Pons (tissue), 1 donor: ENCODE measurements around the gene STEAP1.
"Not testable (repeated sequence)": the region's sequence is repeated elsewhere in the genome, so short reads cannot be mapped to it uniquely, and the experiment has no call there.

Experiments used
- DNase-seq: peaks from one replicate; pipeline ENCODE4 v3.0.0-alpha.2; 2016; ENCODE audit warnings: low spot score

The STEAP1 gene

DNA sequence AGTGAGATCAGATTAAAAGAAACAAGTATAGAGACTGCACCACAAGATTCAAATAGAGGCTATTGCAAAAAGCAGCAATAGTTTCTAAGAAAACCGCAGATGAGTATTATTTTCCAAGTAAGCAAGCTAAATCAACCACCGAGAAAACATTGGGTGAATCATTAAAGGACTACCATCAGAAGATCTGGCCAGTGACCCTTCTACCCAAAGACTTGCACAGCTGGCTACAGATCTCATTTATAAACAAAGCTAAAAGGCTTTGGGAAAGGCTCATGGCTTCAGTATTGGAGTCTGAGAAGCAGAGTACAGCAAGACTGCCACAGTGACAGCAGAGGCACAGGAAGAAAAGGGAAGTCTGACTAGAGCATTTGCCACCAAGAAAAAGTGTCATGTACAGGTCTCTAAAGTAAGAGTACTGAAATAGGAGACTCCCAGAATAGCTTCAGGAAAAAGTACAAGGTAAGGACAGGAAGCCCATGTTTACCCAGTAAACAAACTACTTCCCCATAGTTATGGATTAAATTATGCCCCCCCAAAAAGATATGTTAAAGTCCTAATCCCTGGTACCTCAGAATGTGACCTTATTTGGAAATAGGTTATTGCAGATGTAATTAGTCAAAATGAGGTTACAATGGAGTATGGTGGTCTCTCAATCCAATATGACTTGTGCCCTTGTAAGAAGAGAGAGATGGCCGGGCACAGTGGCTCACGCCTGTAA, 19.0 kb downstream of the STEAP1 start:
- DNase-seq, result no peak

DNA sequence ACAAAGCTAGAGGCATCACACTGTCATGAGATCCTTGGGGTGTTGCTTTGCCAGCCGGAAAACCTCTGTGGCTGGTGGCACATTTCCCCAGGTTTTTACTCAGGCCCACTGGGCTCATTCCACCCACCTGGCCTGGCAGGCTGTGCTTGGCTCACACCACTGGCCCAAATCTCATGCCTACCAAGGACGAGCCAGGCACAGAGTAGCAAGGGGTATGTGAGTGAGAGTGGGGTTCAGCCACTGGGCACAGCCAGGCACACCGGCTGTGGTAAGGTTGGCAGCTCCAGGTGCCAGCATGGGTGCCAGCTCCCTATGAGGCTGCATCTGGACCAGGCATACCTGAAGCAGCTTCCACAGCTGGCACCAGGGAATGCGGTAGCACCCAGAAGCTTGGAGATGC, 21.4 kb downstream of the STEAP1 start:
- no peak for DNase-seq

DNA sequence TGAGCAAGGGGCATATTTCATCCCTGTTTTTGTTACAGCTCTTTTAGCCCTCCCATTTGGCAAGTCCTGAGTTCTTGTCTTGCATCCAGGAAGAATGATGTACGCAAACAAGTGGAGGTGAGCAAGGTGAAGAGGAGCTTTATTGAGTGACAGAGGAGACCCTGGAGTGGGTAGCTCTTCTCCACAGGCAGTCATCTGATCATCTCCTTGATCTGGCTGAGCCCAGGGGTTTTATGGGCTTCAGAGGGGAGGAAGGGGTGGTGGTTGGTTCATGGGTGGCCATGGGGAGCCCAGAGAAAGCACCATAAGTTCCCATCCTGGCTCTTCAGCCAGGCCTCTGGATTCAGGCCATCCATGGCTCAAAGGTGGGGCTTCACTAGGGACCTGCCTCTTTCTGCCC, 21.9 kb downstream of the STEAP1 start:
- no peak for DNase-seq

DNA sequence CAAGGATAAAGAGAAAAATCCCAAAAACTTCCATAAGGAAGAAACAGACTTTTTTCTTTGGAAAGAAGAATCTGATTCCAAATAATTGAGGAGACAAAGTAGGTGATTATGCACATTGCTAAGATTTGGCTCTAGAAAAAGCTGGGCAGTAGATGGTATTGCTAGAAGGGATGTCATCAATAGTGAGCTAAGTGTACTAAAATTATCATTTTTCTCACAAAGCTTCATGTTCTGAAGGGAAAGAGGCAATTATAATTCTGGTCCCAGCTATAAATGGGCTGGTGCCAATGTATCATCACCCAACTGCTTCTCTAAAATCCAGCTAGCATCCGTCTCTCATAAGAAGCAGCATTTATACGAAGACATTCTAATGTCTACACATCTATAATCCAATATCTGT, 23.9 kb downstream of the STEAP1 start:
- no peak for DNase-seq

DNA sequence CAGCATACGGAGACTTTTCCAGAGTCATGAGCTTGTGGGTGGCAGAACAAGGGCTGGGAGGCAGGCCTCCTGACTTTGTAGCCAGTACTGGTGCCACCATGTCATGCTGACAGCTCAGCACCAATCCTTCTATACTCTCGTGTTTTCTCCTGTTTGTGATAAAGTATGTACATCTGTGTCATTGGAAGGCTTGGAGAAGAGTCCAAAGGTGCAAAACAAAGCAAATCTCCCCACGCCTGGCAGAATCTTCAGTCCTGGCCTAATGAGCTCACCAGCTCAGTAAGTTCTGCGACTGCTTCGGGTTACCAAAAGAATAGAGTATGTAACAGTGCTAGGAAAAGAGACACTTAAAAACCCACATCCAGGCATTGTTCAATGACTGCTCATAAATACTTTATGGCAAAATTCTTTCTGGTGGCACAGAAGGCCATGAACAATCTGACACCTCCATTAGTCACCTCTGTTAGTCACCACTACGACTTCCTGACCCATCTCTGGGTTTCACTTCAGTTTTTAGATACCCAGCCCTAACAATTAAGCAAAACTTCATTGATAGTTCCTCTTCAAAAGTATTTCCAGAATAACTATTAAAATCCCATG, 24.5 kb downstream of the STEAP1 start:
- DNase-seq, result no peak

DNA sequence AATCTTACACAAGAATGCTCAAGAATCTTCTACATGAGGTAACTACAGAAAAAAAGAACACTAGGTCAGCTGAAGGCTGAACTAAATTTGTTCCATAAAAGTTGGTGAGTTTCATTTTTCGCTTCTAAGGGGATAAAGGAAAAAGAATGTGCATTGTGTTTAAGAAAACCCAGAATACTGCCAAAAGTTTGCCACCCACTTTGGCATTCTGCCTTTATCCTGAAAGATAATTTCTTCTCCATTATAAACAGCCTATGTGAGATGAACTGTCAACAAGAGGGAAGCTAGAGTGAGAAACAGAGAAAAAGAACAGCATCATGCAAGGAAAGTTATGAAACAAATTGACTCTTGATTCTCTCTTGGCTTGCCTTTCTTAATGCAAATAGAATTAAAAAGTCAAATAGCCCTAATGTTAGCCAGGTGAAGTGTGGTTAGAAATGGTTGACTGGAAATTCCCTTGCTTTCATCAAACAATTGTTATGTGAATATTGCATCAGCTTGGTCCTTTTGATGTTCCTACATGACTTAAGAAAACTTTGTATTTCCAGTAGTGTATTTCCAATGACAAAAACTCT, 25.8 kb downstream of the STEAP1 start:
- no peak for DNase-seq

DNA sequence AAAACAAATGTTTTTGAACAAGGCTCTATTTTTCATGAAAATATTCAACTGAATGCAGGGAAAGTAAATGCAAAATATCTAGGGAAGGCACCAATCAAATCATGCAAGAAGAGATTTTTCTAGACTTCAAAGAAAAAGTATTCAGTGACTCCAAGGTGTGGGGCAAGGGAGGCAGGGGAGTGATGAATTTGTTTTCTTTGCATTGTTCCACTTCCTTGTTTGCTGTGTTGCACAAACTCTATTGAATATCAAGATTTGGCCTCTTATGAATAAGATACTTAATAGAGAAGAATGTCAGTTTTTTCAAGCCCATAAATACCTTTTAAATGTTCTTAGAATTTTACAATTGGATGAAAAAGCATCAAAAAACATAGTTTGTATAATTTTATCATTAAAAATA, 26.4 kb downstream of the STEAP1 start:
- DNase-seq, result no peak

DNA sequence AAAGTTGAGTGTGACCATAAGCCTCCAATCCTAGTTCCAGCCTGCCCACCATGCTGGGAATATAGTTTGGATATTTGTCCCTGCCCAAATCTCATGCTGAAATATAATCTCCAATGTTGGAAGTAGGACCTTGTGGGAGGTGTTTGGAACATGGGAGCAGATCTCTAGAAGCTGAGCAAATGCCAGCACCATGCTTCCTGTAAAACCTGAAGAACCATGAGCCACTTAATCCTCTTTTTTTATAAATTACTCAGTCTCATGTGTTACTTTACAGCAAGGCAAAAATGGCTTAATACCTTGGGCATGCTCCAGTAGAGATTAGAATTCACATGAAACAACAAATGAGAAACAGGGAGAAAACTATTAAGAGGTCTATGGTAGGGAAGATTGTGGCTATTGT, 27.2 kb downstream of the STEAP1 start:
- no peak for DNase-seq

DNA sequence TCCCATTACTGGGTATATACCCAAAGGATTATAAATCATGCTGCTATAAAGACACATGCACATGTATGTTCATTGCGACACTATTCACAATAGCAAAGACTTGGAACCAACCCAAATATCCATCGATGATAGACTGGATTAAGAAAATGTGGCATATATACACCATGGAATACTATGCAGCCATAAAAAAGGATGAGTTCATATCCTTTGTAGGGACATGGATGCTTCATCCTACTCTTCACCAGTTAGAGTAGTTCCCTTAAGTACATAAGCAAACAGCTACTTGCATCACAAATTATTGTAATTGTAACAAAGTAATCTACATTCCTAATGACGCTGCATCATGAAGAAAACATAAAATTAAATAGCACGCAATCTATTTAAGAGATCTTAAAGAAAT, 32.0 kb downstream of the STEAP1 start:
- DNase-seq, result not testable (repeated sequence)

DNA sequence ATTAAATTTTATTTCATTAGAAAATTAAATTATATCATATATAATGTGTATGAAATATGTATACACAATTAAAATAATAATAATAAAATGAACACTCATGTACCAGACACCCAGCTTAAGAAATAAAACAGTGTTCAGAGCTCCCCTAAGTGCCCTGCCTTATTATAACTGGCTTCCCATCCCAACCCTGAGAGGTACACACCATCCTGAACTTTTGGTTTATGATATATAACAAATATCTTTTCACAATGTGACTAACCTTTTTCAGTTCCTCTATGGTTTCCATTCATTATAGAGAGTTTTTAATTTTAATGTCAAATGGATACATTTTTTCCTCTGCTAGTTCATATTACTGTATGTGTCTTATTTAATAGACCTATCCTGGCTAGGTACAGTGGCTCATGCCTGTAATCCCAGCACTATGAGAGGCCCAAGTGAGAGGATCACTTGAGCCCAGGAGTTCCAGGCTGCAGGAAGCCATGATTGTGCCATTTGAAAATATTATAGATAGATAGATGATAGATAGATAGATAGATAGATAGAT, 33.3 kb downstream of the STEAP1 start:
- DNase-seq, result no peak

DNA sequence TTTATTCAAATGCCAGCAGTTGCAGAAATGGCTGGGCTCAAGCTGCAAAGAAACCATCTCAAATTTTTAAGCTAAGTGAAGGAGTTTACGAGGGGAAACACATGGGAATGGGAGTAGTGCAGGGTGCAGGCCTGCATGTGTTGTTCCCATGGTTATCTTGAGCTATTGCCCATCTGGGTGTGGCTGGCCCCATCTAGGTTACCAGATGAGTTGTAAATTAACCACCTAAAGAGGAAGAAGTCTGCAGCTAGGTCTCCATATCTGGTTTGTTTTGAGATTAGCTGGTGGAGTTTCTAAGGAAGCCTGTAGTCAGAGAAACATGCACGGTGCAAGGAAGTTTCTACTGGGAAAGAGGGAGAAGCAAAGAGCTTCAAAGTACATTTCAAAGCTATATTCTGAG, 34.0 kb downstream of the STEAP1 start:
- no peak for DNase-seq

DNA sequence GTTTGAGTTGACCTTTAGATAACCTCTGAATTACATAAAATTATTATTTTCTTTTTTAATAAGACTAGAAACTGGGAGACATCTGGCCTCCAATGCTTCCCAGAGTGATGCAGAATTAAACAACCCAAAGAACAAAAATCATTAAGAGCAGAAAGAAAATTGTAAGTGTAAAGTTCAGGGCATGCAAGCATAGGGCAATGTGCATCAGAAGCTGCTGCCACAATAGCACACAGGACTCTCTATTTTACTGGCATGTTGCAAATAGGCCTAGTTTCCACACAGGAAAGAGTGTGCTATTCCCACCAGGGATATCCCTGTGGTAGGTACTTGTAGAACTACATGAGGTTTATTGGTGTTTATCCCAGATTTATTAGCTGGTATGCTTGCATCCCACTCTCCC, 36.7 kb downstream of the STEAP1 start:
- no peak for DNase-seq

DNA sequence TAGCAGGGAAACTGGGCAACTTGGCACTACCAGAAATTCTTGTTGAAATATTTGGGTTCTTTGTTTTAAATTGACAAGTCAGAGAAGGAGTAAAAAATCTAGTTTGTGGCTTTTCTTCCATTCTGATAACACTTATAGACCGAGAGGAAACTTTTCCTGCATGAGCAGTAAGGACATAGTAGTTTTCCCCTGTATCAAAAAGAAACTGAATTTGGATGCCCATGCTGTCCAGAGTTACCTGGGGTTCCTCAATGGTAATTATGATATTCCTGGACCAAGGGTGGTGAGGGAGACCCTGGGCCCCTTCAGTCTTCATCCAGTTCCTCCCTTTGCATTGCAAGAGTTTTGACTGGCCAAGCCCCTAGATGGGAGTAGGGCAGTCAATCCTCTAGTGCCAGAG, 37.4 kb downstream of the STEAP1 start:
- no peak for DNase-seq

DNA sequence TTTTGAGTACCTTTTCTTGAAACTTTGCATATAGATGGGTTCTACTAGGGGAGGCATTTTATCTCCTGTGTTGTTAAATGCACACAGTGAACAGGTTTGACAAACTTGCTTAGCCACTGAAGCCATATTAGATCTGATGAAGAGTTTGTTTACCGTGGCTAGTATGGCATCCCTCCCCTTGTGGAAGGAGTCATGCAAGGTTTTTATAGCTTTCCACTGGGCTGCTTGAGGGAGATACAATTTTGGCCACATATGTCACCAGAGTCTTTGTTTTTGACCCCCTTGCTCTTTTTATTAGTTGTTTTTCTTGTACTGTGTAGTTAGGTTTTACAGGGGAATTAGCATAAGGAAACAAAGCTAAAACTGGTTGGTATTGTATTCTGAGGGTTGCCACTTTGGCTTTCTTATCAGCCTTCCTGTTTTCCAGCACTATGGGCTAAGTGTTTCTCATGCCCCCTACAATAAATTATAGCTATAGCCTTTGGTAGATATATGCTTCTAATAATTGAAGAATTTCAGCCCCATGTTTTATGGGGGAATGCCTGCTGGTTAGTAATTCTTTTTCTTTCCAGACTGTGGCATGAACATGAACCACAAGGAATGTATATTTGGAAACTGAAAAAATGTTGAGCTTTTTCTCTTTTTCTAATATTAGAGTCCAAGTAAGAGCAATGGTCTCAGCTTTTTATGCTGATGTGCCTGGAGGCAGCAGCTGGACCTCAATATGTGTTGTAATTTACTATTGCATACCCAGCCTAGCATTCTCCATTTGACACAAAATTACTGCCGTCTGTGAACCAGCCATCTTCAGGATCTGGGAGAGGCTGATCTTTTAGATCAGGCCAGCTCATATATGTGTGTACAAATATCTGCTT, 38.8 kb downstream of the STEAP1 start:
- no peak for DNase-seq

DNA sequence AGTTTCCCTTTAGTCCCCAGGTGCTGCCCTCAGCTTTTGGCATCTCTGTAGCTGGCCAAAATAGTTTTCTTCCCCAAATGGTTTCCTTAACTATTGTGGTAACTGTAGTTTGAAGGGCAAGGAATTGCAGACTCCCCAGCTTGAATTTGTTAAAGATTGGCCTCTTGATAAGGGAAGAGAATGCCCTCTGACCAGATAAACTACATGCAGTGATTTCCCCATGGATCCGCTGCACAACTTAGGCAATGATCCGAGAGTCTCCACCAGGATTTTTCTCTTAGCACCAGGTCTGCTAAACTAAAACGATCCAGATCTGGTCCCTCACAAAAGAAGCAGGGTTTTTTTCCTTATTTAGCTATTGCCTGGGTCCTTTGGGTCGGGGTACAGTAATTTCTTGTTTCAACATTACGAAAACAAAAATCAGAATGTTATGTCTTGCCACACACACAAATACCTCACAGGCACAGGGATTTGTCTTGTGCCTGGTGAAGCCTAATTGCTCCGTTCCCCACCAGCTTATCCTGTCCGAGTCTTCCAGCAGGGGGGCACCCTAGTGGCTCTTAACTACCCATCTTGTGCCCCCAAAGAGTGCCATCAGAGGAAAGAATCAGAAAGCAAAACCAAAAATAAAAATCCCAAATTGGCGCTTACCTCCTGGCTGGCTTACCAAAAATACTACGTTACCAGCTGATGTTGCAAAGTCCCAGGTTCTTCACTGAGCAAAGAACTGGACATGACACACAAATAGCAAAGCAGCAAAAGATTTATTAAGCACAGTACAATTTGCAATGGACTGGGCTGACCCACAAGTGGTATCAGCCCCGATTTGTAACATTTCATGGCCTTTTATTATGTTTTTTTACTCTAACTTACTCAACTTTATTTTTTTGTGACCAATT, 40.9 kb downstream of the STEAP1 start:
- DNase-seq, result no peak

DNA sequence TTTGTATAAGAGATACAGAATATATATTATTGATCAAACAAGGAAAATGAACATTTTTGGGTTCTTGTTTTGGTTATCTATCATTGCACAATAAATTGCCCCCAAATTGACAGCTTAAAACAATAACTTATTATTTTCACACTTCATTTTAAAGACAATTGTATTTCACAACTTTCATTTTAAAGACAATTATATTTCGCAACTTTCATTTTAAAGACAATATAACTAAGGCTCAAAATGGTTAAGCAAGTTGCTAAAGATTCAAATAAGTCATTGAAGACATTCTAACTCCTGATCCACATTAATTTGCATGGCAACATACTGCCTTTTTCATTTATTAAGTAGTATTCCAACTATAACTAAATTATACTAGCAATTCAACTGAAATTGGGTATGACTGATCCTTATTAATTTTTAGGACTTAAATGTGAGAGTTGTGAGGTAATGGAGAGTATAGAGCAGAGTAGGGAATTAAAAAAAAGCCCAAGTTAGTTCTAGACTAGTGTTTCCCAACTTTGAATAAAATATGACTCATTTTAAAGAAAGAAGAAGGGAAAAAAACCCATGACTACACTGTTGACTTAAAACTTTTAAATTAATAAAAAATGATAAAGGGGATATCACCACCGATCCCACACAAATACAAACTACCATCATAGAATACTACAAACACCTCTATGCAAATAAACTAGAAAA, 47.4 kb downstream of the STEAP1 start:
- DNase-seq, result no peak

DNA sequence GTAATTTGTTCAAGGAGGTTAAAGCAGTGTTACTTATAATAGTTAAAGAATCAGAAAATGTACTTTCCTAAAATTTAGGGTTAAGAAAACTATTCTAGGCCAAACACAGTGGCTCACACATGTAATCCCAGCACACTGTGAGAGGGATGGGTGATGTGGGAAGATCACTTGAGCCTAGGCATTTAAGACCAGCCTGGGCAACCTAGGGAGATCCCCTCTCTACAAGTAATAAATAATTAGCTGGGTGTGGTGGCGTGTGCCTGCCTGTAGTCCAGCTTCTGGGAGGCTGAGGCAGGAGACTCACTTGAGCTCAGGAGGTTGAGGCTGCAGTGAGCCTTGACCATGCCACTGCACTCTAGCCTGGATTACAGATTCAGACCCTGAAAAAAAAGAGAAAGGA, 53.7 kb downstream of the STEAP1 start:
- no peak for DNase-seq

DNA sequence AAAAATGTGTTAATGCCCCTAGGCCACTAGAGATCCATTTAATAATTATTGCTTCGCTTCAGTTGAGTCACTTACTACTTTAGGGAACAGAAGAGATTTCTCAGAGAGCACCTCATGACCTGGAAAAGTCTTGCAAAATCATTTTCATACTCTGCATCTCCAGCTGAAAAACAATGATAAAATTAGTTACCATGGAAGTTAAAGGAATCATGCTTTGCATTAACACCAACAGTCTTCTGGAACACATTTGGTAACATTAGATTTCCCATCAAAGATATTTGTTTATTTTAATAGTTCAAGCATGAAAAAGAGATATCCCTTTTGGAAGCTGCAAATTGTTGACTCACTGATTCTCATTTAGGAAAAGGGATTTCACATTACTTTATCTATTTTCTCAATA, 55.5 kb downstream of the STEAP1 start:
- no peak for DNase-seq

DNA sequence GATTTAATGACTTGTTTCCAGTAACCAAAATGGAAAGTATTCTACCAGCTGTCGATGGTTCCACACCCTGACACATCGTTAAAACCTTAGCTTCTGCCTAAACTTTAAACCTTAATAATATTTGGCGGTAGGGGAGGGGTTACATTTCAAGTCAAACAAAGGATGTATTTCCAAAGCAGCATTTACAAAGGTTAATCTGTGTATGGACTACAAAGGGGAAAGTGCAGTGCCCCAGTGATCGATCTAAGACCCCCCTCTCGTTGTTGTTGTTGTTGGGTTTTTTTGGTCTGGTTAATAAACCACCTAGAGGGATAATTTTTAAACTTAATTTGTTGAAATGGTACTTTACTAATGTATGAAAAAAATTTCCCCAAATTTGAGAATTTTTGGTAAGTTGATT, 56.2 kb downstream of the STEAP1 start:
- no peak for DNase-seq

DNA sequence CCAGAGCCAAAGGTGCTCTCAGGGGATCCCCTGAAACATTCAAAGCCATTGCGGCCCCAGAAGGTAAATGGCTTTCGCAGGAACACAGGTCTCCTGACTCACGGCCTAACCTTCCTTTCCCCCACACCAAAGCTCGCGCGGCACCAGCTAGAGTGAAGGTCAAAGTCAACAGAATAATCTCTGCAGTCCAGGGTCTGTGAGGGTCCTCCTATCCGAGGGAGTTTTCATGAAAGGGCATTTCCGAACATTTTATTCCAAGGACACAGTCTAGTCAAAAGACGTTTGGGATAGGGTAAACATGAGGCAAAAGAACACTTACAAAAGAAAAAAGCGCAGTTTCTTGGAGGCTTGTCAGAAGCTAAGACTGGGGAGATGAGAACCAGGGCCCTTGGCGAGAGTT, 56.7 kb downstream of the STEAP1 start:
- no peak for DNase-seq
